GM21786 (cell line): ENCODE data around the gene SVOPL.
"Not testable (repeated sequence)": the region's sequence is repeated elsewhere in the genome, so short reads cannot be mapped to it uniquely, and the experiment has no call there.

Source experiments
- ATAC-seq: cut with Tn5 transposase; IDR thresholded peaks from one replicate; pipeline ENCODE4 v1.9.1; 2021; ENCODE audit not compliant: unreplicated experiment

Gene SVOPL

GRCh38 chr7:138705167-138705566 lies 4.0 kb upstream of the SVOPL start:
- ATAC-seq, result no peak

GRCh38 chr7:138701537-138701923 lies 368 bp upstream of the SVOPL start:
- ATAC-seq, result no peak

GRCh38 chr7:138699661-138700060 lies 1.5 kb downstream of the SVOPL start:
- no peak for ATAC-seq

- no peak for ATAC-seq
Measured at GRCh38 chr7:138698281-138698680, 2.9 kb downstream of the SVOPL start.

- no peak for ATAC-seq
Measured at GRCh38 chr7:138697535-138698182, 3.5 kb downstream of the SVOPL start.

GRCh38 chr7:138695776-138696175 lies 5.4 kb downstream of the SVOPL start:
- not testable (repeated sequence) for ATAC-seq

- no peak for ATAC-seq
Measured at GRCh38 chr7:138695106-138695505, 6.1 kb downstream of the SVOPL start.

GRCh38 chr7:138691178-138691577 lies 10.0 kb downstream of the SVOPL start:
- ATAC-seq, result no peak

GRCh38 chr7:138690495-138690894 lies 10.7 kb downstream of the SVOPL start:
- ATAC-seq, result no peak

GRCh38 chr7:138688037-138688436 lies 13.1 kb downstream of the SVOPL start:
- not testable (repeated sequence) for ATAC-seq

GRCh38 chr7:138684340-138684739 lies 16.8 kb downstream of the SVOPL start:
- ATAC-seq, result no peak

- ATAC-seq, result no peak
Measured at GRCh38 chr7:138679793-138680192, 21.4 kb downstream of the SVOPL start.

GRCh38 chr7:138670594-138670993 lies 30.6 kb downstream of the SVOPL start:
- ATAC-seq, result no peak

- ATAC-seq, result no peak
Measured at GRCh38 chr7:138669364-138669763, 31.8 kb downstream of the SVOPL start.

GRCh38 chr7:138668946-138669345 lies 32.2 kb downstream of the SVOPL start:
- no peak for ATAC-seq

- ATAC-seq, result no peak
Measured at GRCh38 chr7:138668229-138668596, 32.9 kb downstream of the SVOPL start.

- no peak for ATAC-seq
Measured at GRCh38 chr7:138667535-138668228, 33.5 kb downstream of the SVOPL start.

- no peak for ATAC-seq
Measured at GRCh38 chr7:138666385-138666784, 34.8 kb downstream of the SVOPL start.

GRCh38 chr7:138665669-138666140 lies 35.5 kb downstream of the SVOPL start:
- no peak for ATAC-seq

GRCh38 chr7:138665249-138665648 lies 35.9 kb downstream of the SVOPL start:
- ATAC-seq, result no peak

GRCh38 chr7:138663725-138664710 lies 37.1 kb downstream of the SVOPL start:
- ATAC-seq, result no peak

GRCh38 chr7:138662991-138663320 lies 38.2 kb downstream of the SVOPL start:
- ATAC-seq, result no peak
